Ureter (tissue), 1 donor: Measurements from ENCODE around the gene SLC6A7. TPM values are rescaled to one million over a fixed set of nuclear protein-coding genes. Genes with fewer than 3 reads are reported as not detected.

ENCODE experiments used
- DNase-seq: peaks from one replicate; pipeline ENCODE4 v3.0.0-alpha.2; 2020; ENCODE audit warnings: low spot score
- total RNA-seq: library from RNA; stranded (reverse); gene quantifications from one replicate; pipeline ENCODE4 v1.2.4, GENCODE V29; 2023
- donor health status: DM: yes; HTN: yes; CAD: no.

The SLC6A7 gene
- total RNA-seq = 0.10 TPM

GRCh38 chr5:150189728-150190502 is at the start of gene SLC6A7:
SLC6A7 (plus strand) TSS chr5:150190062; CDS start chr5:150190328, 266 bp downstream.
- DNase-seq = no peak

- no peak for DNase-seq
Measured at GRCh38 chr5:150140830-150141229, 49.0 kb upstream of the SLC6A7 start.

- no peak for DNase-seq
Measured at GRCh38 chr5:150141544-150142184, 48.2 kb upstream of the SLC6A7 start.

- no peak for DNase-seq
Measured at GRCh38 chr5:150142185-150142958, 47.5 kb upstream of the SLC6A7 start.

GRCh38 chr5:150142959-150143349 is 46.9 kb upstream of the SLC6A7 start:
- no peak for DNase-seq

GRCh38 chr5:150143350-150144245 is 46.3 kb upstream of the SLC6A7 start:
- DNase-seq = peak; percentile 78

GRCh38 chr5:150144246-150144801 is 45.5 kb upstream of the SLC6A7 start:
- DNase-seq = no peak

GRCh38 chr5:150144879-150145278 is 45.0 kb upstream of the SLC6A7 start:
- DNase-seq = no peak

GRCh38 chr5:150146235-150146634 is 43.6 kb upstream of the SLC6A7 start:
- DNase-seq = no peak

- DNase-seq = no peak
Measured at GRCh38 chr5:150146862-150147601, 42.8 kb upstream of the SLC6A7 start.

GRCh38 chr5:150147670-150148069 is 42.2 kb upstream of the SLC6A7 start:
- DNase-seq = no peak

GRCh38 chr5:150148117-150148927 is 41.5 kb upstream of the SLC6A7 start:
- no peak for DNase-seq

GRCh38 chr5:150149618-150150017 is 40.2 kb upstream of the SLC6A7 start:
- no peak for DNase-seq

GRCh38 chr5:150152636-150153462 is 37.0 kb upstream of the SLC6A7 start:
- no peak for DNase-seq

GRCh38 chr5:150153483-150153882 is 36.4 kb upstream of the SLC6A7 start:
- no peak for DNase-seq

- DNase-seq = no peak
Measured at GRCh38 chr5:150153957-150154617, 35.8 kb upstream of the SLC6A7 start.

GRCh38 chr5:150154618-150155128 is 35.2 kb upstream of the SLC6A7 start:
- DNase-seq = no peak
